ENCODE measurements around the gene LRRC25.
"Not testable (repeated sequence)": the region's sequence is repeated elsewhere in the genome, so short reads cannot be mapped to it uniquely, and the experiment has no call there.

LRRC25 gene

GRCh38 chr19:18353378-18354005, 43.9 kb downstream of the LRRC25 start:
- H3K27ac ChIP-seq: no peak overlapping the region
- no peak for DNase-seq (ENCODE audit: low read depth, low spot score)

- no peak for DNase-seq (ENCODE audit: low read depth, low spot score)
- H3K27ac ChIP-seq: no peak overlapping the region
Observed at GRCh38 chr19:18351544-18351943, 45.9 kb downstream of the LRRC25 start.

GRCh38 chr19:18350490-18350889, 46.9 kb downstream of the LRRC25 start:
- DNase-seq (ENCODE audit: low read depth, low spot score): no peak
- no peak overlapping the region for H3K27ac ChIP-seq

GRCh38 chr19:18349524-18350128, 47.8 kb downstream of the LRRC25 start:
- H3K27ac ChIP-seq: no peak overlapping the region
- no peak for DNase-seq (ENCODE audit: low read depth, low spot score)

- H3K27ac ChIP-seq; DNase-seq (ENCODE audit: low read depth, low spot score): not testable (repeated sequence)
Observed at GRCh38 chr19:18348818-18349339, 48.5 kb downstream of the LRRC25 start.

GRCh38 chr19:18348171-18348570, 49.3 kb downstream of the LRRC25 start:
- no peak overlapping the region for H3K27ac ChIP-seq

GRCh38 chr19:18346091-18346490, 51.3 kb downstream of the LRRC25 start:
- no peak for DNase-seq (ENCODE audit: low read depth, low spot score)
- no peak overlapping the region for H3K27ac ChIP-seq

More at GRCh38 chr19:18348171-18348570, 49.3 kb downstream of the LRRC25 start:
- DNase-seq (ENCODE audit: low read depth, low spot score): no peak

GRCh38 chr19:18345296-18345695, 52.1 kb downstream of the LRRC25 start:
- no peak overlapping the region for H3K27ac ChIP-seq

GRCh38 chr19:18344582-18344950, 52.9 kb downstream of the LRRC25 start:
- no peak for DNase-seq (ENCODE audit: low read depth, low spot score)
- H3K27ac ChIP-seq: peak overlapping the region; percentile 69

More at GRCh38 chr19:18345296-18345695, 52.1 kb downstream of the LRRC25 start:
- no peak for DNase-seq (ENCODE audit: low read depth, low spot score)

- no peak overlapping the region for H3K27ac ChIP-seq
- no peak for DNase-seq (ENCODE audit: low read depth, low spot score)
Observed at GRCh38 chr19:18342090-18342632, 55.3 kb downstream of the LRRC25 start.
